Measurements from ENCODE around the gene AFF4. TPM values are rescaled to one million over a fixed set of nuclear protein-coding genes. Genes with fewer than 3 reads are reported as not detected.

Gene AFF4
- total and polyA plus RNA-seq, 2 of the 4 experiments (the other 2 are of a cell fraction), result 27.3 to 57.2 TPM

GRCh38 chr5:132850066-132850465 lies 113.4 kb downstream of the AFF4 start:
- CTCF ChIA-PET, result no interaction called here
- Histone ChIP-seq H4K20me1 (ENCODE audit: insufficient read depth, low read length) (no peaks in the 10 kb centered on the region), H2AK9ac (replicated peaks; ENCODE audit: low read depth, low read length, poor library complexity) (no peak overlapping the region), H3K4me2 (ENCODE audit: low read depth, low read length) (peak overlapping the region; percentile 80; the same call in 1 of the 2 replicates), H2BK20ac (ENCODE audit: low read depth, low read length) (no peak overlapping the region), H3K14ac (replicated peaks; ENCODE audit: low read depth, low read length) (0 out of 2 replicates have a peak overlapping the region, but pooled peaks have one; percentile 31), H3K18ac (ENCODE audit: low read depth, low read length) (peak overlapping the region; percentile 66; the same call in 1 of the 2 replicates), H3K56ac (ENCODE audit: extremely low read depth, insufficient read depth, low read length) (no peak overlapping the region), H3K23ac (ENCODE audit: low read depth, low read length) (no peak overlapping the region), H3K27me3 (ENCODE audit: control insufficient read depth, insufficient read depth, low read length) (no peaks in the 10 kb centered on the region), H3K9me1 (ENCODE audit: insufficient read depth, low read length) (no peaks in the 10 kb centered on the region), H2BK15ac (ENCODE audit: low read depth, low read length) (no peak overlapping the region), H2AFZ (replicated peaks; ENCODE audit: low read length, poor library complexity) (no peak overlapping the region), H3K27ac (ENCODE audit: insufficient read depth, low read length) (no peak overlapping the region), H2AK5ac (ENCODE audit: low read depth, low read length) (no peak overlapping the region), H3K79me1 (ENCODE audit: low read depth in 1 of 2, low read length in 2 of 2) (no peaks in the 10 kb centered on the region), H3K4me3 (ENCODE audit: insufficient read depth, low read depth, low read length) (no peak overlapping the region), H3K9me3 (ENCODE audit: control insufficient read depth, insufficient read depth, low read length) (no peaks in the 10 kb centered on the region), H2BK5ac (ENCODE audit: low read depth, low read length, poor library complexity, severe bottlenecking) (no peak overlapping the region), H4K91ac (ENCODE audit: insufficient read depth, low read depth, low read length) (no peak overlapping the region), H3K4ac (ENCODE audit: low read depth, low read length) (peak overlapping the region; percentile 44; the same call in 1 of the 2 replicates), H3K36me3 (ENCODE audit: control insufficient read depth, insufficient read depth, low read length) (no peaks in the 10 kb centered on the region), H3K9ac (ENCODE audit: low read depth, low read length) (no peak overlapping the region), H3K4me1 (ENCODE audit: control insufficient read depth, insufficient read depth, low read length) (peaks cover 3% of the 10 kb centered on the region; the same call in 1 of the 2 replicates), H4K8ac (ENCODE audit: low read depth in 2 of 2, low read length in 2 of 2) (peak overlapping the region in 1 of 2 experiments; percentile 46; a peak in 1 of 4 replicates), H2BK120ac (ENCODE audit: low read depth, low read length) (no peak overlapping the region), H4K5ac (ENCODE audit: low read depth, low read length) (0 out of 2 replicates have a peak overlapping the region, but pooled peaks have one; percentile 57)
- no TSS peak for BruUV-seq (replicated peaks)
- no peak for TF ChIP-seq POLR2A (IDR thresholded peaks at IDR 0.05; ENCODE audit: low read depth, low read length)
- peak; percentile 47 for TF ChIP-seq FOS (IDR thresholded peaks at IDR 0.05; ENCODE audit: low read depth, low read length)
- no peak; the same call in 1 of the 2 replicates for TF ChIP-seq MAFK (IDR thresholded peaks at IDR 0.05; ENCODE audit: low read depth, low read length)
- TF ChIP-seq BHLHE40 (IDR thresholded peaks at IDR 0.05; ENCODE audit: low read depth, low read length), result no peak
- no peak for TF ChIP-seq USF2 (IDR thresholded peaks at IDR 0.05; ENCODE audit: low read depth, low read length)
- TF ChIP-seq, protein P1, sequence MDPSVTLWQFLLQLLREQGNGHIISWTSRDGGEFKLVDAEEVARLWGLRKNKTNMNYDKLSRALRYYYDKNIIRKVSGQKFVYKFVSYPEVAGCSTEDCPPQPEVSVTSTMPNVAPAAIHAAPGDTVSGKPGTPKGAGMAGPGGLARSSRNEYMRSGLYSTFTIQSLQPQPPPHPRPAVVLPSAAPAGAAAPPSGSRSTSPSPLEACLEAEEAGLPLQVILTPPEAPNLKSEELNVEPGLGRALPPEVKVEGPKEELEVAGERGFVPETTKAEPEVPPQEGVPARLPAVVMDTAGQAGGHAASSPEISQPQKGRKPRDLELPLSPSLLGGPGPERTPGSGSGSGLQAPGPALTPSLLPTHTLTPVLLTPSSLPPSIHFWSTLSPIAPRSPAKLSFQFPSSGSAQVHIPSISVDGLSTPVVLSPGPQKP (IDR thresholded peaks at IDR 0.05; ENCODE audit: borderline replicate concordance, low read depth, low read length), result no peak
- TF ChIP-seq, protein P2, sequence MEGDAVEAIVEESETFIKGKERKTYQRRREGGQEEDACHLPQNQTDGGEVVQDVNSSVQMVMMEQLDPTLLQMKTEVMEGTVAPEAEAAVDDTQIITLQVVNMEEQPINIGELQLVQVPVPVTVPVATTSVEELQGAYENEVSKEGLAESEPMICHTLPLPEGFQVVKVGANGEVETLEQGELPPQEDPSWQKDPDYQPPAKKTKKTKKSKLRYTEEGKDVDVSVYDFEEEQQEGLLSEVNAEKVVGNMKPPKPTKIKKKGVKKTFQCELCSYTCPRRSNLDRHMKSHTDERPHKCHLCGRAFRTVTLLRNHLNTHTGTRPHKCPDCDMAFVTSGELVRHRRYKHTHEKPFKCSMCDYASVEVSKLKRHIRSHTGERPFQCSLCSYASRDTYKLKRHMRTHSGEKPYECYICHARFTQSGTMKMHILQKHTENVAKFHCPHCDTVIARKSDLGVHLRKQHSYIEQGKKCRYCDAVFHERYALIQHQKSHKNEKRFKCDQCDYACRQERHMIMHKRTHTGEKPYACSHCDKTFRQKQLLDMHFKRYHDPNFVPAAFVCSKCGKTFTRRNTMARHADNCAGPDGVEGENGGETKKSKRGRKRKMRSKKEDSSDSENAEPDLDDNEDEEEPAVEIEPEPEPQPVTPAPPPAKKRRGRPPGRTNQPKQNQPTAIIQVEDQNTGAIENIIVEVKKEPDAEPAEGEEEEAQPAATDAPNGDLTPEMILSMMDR (conservative IDR thresholded peaks at IDR 0.05; ENCODE audit: low read depth, low read length), result no peak
- no peak for TF ChIP-seq RFX5 (IDR thresholded peaks at IDR 0.05; ENCODE audit: low read depth, low read length)
- POLR2A ChIA-PET (ENCODE audit: unreplicated experiment), result interaction anchor here (0.6 kb wide), 1 partner anchor 1361 kb away, joined by 3 read pairs; no protein-coding TSS in a partner anchor
- intact Hi-C loops (cut with micrococcal nuclease), result loop anchor here (1.0 kb wide), 1 partner anchor 12 kb away; no protein-coding TSS in a partner anchor
- in situ Hi-C loops (cut with MboI; ENCODE audit: low sequenced_read_pairs), result no loop called here
- DNase-seq (peak; percentile 84), ATAC-seq (ENCODE audit: low read depth) (peak; percentile 90)
- dilution Hi-C loops (cut with HindIII; ENCODE audit: low sequenced_read_pairs, unreplicated experiment), result no loop called here
- no CpG with 5 or more reads among the region's 2 CpGs for WGBS, 2 experiments (ENCODE audit: extremely low coverage in 2 of 2, insufficient read length in 1 of 2)
